ENCODE data around the gene EFCAB6.

DNA sequence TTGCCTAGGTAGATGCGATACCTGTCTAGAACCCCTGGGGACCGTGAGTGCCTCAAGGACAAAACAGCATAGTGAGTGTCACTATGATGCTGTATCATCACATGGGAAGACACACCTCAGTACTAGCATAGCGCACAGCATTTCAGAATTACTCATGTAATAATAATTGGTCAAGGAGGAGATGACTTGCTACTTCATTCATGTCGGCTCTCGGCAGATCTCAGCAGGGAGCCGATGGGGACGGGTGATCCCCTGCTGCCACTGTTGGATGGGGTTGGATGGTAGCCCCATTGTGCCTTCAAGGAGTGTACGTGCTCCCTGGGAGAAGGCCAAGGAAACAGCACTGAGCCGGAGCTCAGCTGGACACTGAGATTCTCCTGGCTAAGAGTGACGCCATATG, 186.9 kb downstream of the EFCAB6 start:
- no peak for TF ChIP-seq EZH2phosphoT487 (IDR thresholded peaks at IDR 0.05; ENCODE audit: borderline replicate concordance)
- TF ChIP-seq, protein P1, sequence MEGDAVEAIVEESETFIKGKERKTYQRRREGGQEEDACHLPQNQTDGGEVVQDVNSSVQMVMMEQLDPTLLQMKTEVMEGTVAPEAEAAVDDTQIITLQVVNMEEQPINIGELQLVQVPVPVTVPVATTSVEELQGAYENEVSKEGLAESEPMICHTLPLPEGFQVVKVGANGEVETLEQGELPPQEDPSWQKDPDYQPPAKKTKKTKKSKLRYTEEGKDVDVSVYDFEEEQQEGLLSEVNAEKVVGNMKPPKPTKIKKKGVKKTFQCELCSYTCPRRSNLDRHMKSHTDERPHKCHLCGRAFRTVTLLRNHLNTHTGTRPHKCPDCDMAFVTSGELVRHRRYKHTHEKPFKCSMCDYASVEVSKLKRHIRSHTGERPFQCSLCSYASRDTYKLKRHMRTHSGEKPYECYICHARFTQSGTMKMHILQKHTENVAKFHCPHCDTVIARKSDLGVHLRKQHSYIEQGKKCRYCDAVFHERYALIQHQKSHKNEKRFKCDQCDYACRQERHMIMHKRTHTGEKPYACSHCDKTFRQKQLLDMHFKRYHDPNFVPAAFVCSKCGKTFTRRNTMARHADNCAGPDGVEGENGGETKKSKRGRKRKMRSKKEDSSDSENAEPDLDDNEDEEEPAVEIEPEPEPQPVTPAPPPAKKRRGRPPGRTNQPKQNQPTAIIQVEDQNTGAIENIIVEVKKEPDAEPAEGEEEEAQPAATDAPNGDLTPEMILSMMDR (conservative IDR thresholded peaks at IDR 0.05; ENCODE audit: low read length), result no peak
